GM18499 (cell line): ENCODE results near the gene MEF2B.
"Not testable (repeated sequence)": the region's sequence is repeated elsewhere in the genome, so short reads cannot be mapped to it uniquely, and the experiment has no call there.

ENCODE experiments used
- ATAC-seq: cut with Tn5 transposase; IDR thresholded peaks from one replicate; pipeline ENCODE4 v1.9.1; 2021; ENCODE audit warnings: moderate number of reproducible peaks; ENCODE audit not compliant: insufficient read depth, unreplicated experiment

MEF2B gene

DNA sequence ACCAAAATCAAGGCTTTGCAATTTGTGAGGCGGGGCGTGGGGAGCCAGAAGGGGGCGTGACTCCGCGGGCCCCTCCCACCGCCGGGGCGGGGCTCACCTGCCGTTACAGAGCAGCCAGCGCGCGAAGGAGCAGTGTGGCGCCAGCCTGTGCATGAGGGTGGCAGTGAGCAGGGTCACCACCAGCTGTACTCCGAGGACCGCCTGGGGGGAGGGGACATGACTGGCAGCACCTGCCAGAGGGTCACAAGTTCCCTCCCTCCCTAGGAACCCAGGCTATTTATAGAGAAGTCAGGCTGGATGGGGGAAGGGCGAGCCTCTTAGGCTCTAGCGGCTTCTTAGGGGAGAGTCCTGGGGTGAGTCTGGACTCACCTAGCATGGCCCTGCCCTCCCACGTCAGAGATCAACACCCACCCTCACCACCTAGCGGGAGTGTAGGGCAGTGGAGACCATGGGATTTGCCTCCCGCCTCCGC is 35.3 kb downstream of the MEF2B start:
- ATAC-seq, result no peak

DNA sequence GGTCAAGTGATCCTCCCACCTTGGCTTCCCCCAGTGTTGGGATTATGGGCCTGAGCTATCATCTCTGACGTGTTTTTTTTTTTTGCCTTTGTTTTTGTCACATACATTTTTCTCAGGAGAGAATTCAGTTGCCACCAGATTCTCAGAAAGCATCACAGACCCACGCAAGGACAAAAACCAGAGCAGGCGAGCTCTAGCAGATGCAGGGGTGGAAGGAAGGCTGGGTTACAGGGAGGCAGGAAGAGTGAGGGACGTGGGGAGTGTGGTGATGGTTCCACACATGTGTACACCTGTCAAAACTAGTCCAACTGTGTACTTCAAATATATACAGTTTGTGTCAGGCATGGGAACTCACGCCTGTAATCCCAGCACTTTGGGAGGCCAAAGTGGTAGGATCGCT is 36.1 kb downstream of the MEF2B start:
- ATAC-seq, result no peak

DNA sequence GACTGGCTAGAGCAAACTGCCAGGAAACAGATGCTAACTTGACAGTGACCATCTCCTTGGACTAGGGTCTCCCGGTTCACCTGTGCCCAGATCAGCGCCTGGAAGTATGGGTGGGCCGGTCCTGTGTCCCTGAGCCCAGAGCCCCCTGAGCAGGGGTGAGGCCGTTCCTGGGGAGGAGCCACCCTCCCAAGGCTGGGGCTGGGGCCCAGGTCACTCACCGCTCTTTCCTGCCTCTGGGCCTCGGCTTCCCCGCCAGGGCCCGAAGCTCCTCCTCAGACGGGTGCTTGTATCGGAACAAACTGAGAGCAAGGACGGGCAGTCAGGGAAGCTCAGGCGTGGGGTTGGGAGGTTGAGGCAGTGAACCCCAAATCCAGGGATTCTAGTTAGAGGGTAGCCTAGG is 37.2 kb downstream of the MEF2B start:
- no peak for ATAC-seq

DNA sequence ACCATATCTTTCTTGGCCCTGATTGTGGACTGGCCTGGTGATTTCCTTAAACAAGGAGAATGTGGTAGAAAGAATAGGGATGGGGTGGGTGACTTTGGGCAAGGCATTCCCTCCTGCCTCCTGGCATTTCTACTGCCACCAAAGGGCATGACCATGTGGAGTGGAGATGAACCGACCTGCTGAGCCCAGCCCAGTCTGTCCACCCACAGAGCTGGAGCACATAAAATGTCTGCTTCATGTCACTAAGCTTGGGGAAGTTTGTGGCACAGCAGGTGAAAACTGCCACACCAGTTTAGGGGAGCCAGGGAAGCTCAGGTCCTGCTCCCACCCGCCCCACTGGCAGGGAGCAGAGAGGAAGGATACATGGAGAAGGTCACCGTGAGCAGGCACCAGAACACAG is 38.1 kb downstream of the MEF2B start:
- ATAC-seq, result no peak

DNA sequence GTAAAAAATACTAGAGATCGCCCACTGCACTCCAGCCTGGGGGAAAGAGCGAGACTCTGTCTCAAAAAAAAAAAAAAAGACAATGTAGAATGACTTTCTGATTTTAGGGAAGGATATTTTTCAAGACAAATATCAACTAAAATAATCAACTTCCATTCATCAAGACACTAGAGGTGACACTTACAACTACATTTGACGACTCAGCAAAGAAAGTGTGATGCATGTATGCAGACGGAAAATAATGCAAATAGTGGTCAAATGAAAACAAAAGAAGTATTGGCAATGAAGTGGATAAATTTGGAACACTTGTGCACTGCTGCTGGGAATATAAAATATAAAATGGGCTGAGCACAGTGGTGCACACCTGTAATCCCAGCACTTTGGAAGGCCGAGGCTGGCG is 44.0 kb downstream of the MEF2B start:
- ATAC-seq, result no peak

DNA sequence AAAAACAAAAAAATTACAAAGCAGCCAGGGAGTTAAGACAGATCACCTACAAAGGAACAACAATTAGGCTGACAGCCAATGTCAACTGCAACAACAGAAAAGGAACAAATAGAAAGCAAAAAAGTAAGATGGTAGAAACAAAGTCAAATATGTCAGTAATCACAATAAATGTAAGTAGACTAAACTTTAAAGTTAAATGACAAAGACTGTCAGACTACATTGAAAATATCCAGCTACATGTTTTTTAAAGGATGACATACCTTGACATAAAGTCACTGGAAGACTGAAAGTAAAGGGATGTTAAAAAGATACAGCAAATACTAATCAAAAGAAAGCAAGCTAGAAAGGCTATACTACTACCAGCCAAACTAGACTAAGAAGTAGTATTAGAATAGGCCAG is 46.7 kb downstream of the MEF2B start:
- ATAC-seq, result no peak

DNA sequence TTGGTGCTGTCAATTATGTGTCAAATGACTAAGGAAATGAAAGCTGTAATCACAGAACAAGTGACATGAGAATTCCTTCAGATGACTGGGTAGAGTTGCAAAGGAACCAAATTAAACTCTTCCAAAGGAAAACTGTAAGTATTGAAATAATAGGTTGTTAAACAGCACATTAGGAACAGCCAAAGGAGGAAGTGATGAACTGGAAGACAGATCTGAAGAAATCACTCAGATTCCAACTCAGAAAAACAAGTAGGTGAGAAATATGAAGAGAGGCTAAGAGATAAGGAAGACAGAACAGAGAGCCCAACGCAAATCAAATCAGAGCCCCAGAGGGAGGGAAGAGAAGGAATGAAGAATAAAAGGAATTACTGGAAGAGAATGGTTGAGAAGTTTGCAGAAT is 47.2 kb downstream of the MEF2B start:
- ATAC-seq, result no peak

DNA sequence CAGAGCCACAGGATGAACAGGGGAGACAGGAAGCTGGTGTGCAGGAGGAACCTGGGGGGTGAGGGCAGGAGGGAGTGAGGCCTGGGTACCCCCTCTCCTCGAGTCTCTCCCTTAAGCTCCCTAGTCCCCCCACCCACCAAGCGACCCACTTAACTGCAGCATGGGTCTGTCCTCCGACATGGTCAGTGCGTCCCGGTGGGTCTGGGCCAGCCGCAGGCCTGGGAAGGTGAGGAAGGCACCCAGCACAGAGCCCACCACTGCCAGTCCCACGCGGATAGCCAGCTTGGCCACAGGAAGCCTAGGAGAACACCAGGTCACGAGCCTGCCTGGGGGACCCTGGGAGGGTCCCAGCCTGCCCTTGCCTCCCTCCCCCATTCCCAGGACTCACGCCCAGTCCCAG is 48.7 kb downstream of the MEF2B start:
- no peak for ATAC-seq

DNA sequence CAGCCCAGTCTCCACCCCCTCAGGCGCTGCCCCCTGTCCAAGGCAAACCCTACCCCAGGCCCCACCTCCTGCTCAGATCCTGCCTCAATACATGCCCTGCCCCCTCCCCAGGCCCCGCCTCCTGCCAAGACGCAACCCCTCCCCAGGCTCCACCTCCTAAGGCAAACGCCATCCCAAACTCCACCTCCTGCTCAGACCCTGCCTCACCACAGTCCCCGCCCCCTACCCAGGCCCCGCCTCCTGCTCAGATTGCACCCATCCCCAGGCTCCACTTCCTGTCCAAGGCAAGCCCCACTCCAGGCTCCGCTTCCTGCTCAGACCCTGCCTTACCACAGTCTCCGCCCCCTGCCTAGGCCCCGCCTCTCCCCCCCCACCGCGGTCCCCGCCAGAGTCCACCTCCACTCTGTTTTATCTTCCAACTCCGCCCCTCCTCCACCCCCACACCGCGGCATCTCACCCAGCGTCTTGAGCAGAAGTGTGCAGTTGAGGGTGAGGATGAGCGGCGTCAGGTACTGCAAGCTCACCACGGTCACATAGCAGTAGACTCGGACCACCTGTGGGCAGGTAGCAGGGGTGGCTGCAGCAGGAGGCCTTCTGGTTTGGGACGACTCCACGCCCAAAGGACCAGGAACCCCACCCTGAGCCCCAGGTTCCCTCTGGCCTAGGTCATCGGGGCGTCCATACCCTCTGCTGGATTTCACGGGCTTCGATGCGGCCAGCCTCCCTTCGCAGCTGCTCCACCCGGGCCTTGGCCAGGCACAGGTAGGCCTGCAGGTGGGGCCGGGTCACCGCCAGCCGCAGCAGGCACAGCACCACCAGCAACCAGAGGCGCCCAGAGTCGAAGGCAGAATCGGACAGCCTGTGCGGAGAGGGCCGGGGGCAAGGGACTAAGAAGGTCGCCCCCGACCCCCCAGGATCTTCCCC is 49.5 kb downstream of the MEF2B start:
- no peak for ATAC-seq

DNA sequence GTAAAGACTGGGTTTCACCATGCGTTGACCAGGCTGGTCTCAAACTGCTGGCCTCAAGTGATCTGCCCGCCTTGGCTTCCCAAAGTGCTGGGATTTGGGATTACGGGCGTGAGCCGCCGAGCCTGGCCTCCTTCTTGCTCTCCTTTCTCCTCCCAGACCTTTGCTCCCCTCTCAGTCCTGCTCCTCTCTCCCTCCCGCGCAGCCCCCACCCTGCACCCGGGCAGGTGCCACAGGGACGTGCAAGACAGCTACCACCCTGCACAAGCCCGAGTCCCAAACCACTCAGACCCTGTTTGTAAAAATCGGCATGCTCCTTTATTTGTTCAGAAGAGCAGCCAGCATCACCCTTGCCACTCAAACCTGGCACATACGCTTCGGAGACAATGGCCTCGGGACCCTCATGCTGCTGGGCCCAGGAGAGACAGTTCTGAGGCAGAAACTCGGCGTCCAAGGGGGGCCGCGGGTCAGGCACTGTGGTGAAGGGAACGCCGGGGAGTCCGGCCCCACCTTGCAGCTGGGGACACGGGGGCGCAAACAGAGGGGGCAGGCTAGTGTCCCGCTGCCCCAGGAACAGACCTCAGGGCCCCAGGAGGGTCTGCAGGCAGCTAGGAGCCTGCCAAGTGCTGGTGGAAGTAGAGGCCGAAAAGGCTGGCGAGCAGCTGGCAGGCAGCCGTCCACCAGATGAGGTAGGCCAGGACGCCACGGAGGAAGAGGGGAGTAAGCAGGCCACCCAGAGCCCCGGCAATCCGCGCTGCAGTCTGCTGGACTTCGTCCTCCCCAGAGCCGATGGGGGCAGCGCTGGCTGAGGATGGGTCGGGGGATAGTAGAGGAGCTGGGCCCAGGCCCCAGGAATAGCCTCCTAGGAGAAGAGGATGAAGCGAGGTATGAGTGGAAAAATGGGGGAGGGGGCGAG is 50.5 kb downstream of the MEF2B start:
- no peak for ATAC-seq

DNA sequence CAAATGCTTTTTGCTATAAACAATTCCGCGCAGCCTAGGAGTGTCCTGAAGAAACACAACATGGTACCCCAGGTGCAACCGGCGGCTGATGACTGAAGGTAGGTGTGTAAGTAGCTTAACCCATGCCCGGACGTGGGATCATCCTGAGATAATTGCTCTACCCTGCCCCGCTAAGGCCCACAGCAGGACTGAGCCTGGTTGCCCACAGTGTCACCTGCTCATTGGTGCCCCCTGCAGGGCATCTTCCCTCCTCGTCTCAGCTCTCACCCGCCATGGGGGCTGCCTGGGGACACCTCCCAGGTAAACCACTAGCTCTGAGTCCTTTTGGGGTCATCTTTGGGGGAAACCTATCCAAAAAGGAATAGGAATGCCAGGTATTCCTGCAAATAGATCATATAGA is 54.1 kb downstream of the MEF2B start:
- no peak for ATAC-seq

DNA sequence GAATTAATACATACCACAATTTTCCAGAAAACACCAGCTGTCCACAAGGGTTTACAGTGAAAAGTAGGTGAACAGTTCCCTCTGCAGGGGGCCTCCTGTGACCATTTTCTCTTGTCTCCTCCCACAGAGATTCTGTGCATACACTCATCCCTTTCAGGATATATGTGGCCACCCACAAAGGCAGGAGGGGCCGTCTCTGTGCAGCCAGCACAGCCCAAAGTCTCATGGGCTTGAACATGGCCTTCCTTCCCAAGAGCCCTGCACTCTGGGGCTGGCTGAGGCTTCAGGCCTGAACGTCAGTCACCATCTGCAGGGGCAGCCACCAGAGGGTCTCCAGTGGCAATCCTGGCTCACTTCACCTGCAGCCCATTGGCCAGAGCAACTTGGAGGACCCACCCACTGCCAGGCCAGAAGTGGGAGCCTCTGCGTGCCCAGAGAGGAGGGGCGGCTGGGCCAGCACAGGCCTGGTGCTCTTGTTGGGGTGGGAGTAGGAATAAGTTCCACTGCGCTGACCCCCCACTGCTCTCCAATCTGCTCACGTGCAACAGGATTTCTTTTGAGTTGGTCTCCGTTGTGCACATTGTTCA is 56.9 kb downstream of the MEF2B start:
- ATAC-seq, result no peak

DNA sequence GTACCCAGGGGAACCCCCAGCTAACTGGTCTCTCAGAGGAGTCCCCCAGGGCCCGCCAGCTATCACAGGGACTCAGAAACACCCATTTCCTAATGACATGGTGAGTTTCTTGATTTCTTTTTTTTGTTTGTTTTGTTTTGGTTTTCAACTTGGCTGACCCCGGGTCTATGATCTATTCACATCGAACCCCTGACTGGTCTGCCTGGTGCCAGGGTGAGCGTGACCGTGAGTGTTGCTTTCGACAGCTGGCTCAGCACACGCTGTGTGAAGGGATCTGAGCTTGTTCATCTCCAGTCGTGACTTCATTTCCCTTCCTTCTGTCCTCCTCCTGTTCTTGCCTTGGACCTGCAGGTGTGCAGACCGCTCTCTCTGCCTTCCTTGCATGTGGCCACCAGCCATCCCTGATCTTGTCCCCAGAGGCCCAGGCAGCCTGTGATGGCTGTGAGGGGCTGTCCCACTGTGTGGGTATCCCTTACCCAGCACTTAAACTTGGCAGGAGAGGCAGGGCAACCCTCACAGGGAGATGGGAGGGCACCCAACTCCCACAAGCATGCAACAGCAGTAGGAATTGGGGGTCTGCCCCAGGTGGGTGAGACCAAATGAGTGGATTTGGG is 58.0 kb downstream of the MEF2B start:
- no peak for ATAC-seq

DNA sequence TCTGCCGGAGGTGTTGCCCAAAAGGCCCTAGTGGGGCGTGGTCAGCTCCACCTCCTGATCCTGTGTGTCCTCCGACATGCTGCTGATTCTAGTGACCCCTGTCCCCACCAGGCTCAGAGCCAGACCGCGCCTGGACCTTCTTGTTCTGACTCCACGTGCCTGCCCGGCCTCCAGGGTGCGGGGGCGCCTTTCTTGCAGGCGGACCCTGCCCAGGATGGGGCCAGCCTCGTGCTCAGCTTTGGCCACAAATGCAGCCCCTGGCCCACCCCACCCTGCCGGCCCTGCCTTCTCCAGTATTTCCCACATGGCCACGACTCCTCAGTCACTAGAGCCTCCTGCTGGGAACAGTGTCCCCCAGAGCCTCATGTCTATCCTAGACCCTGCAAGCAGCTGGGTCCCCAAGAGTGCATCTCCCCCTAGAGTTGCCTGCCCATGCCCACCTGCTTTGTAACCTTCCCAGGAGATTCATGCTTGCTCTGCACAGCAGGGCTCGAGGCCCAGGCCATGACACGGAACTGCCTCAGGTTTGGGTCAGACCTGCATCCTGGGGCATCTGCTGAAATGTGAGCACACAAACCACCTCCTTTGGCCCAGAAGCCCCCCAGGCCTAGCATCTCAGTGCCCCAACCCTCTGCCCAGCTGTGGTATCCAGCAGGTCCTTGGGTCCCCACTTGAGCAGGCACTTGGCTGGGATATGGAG is 58.8 kb downstream of the MEF2B start:
- no peak for ATAC-seq

DNA sequence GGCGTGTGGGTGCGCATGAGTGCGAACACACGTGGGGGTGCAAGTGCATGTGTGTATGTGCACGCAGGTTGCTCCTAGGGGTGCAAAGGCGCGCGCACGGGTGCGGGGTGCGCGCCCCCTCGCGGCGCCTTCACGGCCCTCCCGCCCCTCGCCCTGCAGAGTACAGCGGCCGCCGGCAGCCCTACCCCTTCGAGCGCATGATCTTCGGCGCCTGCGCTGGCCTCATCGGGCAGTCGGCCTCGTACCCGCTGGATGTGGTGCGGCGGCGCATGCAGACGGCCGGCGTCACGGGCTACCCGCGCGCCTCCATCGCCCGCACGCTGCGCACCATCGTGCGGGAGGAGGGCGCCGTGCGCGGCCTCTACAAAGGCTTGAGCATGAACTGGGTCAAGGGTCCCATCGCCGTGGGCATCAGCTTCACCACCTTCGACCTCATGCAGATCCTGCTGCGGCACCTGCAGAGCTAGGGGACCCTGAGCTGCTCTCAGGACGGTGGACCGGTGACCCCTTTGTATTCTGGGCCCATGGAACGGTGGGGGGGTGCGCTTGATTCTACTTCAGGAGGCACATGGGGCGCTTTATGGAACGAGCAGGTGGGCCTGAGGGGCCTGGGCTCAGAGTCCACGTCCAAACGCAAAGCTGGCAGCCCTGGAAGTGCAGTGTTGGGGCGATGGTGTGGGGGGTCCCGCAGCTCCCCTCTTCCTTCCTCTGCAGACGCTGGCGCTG is 59.5 kb downstream of the MEF2B start:
- no peak for ATAC-seq

DNA sequence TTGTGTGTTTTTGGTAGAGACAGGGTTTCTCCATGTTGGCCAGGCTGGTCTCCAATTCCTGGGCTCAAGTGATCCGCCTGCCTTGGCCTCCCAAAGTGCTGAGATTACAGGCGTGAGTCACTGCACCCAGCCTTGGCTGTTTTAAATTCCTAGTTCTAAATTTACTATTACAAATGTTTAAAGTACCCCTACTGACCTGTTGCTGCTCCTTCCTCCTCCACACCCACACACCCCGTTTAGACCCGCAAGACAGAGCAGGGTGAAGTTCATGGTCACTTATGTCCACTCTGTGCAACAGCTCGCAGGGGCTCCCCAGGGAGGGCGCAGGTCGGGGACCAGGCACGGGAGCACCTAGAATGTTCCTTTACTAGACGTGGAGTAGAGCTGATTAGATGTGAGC is 60.5 kb downstream of the MEF2B start:
- no peak for ATAC-seq

DNA sequence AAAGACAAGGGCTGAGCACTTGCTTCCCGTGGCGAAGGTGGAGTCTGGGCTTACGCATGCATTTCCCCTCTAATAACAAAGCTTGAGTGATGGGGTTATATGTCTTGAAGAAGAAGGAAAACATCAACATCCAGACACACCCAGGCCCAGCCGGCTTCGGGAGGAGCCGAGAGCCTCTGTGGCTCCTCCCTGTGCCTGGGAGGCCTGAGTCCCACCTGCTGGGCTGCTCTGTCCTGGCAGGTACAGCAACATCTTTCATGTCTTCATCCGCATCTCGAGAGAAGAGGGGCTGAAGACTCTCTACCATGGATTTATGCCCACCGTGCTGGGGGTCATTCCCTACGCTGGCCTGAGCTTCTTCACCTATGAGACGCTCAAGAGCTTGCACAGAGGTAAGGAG is 62.4 kb downstream of the MEF2B start:
- ATAC-seq, result no peak

DNA sequence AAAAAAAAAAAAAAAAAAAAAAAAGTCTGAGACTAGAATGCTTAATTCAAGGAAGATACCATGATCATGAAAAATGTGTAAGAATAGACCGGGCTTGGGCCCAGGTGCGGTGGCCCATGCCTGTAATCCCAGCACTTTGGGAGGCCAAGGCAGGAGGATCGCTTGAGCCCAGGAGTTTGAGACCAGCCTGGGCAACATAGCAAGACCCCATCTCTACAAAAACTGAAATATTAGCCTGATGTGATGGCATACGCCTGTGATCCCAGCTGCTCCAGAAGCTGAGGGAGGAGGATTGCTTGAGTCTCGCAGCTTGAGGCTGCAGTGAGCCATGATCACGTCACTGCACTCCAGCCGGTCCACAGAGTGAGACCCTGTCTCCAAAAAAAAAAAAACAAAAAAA is 63.1 kb downstream of the MEF2B start:
- ATAC-seq, result not testable (repeated sequence)

DNA sequence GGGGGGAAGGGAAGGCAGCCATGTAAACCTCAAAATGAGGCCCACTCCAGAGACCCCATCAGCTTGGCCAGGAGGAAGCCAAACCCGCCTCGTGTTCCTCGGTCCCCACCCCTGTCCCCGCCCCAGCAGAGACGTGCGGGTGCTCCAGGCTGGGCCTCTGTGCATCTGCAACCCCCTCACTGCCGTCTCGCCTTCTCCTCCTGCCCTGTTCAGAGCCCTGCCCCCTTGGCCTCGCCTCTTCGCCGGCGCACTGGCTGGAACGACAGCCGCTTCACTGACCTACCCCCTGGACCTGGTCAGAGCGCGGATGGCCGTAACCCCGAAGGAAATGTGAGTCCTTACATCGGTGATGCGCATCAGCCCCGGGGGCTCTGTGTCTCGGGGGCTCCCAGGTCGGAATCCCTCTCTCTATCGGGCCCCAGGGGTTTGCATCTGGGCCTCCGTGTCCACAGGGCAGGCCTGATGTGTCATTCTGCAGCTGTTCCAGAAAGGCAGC is 64.0 kb downstream of the MEF2B start:
- ATAC-seq, result no peak
